Measurements from ENCODE around the gene MFAP1.

The MFAP1 gene

DNA sequence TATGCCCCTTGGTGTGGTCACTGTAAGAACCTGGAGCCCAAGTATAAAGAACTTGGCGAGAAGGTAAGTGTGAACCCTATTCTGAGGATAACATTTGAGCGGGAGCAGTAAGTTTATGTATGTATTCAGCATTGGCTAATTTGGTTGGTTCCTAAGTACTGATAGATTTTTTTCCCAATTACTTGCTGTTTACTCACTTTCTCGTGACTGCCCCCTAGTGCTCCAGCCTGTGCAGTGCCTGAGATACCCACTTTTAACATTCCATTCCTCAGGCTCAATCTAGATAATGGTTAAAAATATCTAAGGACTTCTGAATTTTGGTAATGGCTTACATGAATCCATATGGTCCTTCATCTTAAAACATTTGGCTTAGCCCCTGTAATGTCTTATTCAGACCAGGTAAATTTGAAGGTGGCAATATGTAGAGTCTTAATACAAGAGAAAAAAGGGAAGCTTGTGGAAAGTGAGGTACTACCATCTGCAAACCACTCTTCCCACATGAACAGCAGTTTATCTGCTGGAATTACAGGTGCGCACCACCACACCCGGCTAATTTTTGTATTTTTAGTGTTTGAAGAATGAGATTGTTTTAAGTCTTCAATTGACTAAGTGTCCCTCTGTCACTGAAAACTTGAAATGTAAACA lies 54.8 kb downstream of the MFAP1 start:
- no peaks in the 10 kb centered on the region for H3K9me3 ChIP-seq
- H3K4me3 ChIP-seq (ENCODE audit: low read depth, low read length), result no peak overlapping the region
- H3K4me1 ChIP-seq, result no peaks in the 10 kb centered on the region
- peak; percentile 70 for DNase-seq
- H3K36me3 ChIP-seq, result peaks cover 87% of the 10 kb centered on the region
- no peaks in the 10 kb centered on the region for H3K27me3 ChIP-seq
- TF ChIP-seq, protein P1, sequence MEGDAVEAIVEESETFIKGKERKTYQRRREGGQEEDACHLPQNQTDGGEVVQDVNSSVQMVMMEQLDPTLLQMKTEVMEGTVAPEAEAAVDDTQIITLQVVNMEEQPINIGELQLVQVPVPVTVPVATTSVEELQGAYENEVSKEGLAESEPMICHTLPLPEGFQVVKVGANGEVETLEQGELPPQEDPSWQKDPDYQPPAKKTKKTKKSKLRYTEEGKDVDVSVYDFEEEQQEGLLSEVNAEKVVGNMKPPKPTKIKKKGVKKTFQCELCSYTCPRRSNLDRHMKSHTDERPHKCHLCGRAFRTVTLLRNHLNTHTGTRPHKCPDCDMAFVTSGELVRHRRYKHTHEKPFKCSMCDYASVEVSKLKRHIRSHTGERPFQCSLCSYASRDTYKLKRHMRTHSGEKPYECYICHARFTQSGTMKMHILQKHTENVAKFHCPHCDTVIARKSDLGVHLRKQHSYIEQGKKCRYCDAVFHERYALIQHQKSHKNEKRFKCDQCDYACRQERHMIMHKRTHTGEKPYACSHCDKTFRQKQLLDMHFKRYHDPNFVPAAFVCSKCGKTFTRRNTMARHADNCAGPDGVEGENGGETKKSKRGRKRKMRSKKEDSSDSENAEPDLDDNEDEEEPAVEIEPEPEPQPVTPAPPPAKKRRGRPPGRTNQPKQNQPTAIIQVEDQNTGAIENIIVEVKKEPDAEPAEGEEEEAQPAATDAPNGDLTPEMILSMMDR (IDR thresholded peaks at IDR 0.05; ENCODE audit: low read depth, low read length), result peak; percentile 93

DNA sequence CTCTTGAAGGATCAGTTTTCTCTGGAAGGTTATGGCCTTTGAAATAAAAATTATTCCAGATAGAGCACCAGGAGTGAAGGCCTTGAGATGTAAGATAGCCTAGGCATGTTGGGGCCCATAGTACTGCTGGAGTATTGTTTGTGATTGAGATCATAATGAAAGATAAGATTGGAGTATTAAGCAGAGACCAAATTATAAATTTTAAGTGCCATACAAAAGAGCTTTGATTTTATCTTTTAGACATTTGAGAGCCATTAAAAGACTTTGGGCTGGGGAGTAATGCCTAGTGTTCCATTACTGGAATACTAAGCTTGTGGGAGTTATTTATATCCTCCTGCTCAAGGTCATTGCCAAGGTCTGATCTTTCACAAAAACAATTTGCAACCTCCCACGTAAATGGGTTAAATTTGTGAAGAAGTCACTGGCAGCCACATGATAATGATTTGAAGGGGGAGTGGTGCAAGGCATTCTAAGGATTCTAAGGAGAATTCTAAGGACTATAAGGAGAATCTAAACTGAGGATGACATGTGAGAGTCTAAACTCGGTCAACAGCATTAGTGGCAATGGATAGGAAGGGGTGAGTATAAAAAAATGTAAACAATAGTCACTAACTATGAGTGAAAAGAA lies 60.6 kb downstream of the MFAP1 start:
- Histone ChIP-seq H3K4me1 (peaks cover 11% of the 10 kb centered on the region), H3K4me3 (ENCODE audit: low read depth, low read length) (no peak overlapping the region), H3K27me3 (no peaks in the 10 kb centered on the region), H3K9me3 (no peaks in the 10 kb centered on the region), H3K36me3 (peaks cover 93% of the 10 kb centered on the region)
- DNase-seq, result no peak
- TF ChIP-seq, protein P1 (IDR thresholded peaks at IDR 0.05; ENCODE audit: low read depth, low read length), result no peak

DNA sequence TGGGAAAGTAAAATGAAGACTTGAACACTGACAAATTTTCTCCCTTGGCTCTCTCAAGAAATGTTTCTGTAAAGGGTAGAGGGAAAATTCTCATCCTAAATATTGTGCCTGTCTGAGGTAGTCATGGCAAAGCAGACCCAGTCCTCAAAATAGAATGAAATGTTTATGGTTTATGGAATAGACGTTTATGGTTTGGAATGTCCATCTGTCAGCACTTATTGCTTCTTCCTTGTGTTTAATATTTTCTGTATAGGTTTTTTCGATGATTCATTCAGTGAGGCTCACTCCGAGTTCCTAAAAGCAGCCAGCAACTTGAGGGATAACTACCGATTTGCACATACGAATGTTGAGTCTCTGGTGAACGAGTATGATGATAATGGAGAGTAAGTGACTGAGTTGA lies 61.7 kb downstream of the MFAP1 start:
- peaks cover 11% of the 10 kb centered on the region for H3K4me1 ChIP-seq
- H3K36me3 ChIP-seq, result peaks cover 90% of the 10 kb centered on the region
- no peak for DNase-seq
- TF ChIP-seq, protein P1 (IDR thresholded peaks at IDR 0.05; ENCODE audit: low read depth, low read length), result no peak
- no peaks in the 10 kb centered on the region for H3K27me3 ChIP-seq
- no peaks in the 10 kb centered on the region for H3K9me3 ChIP-seq
- H3K4me3 ChIP-seq (ENCODE audit: low read depth, low read length), result no peak overlapping the region

All from BE2C (cell line).